Smooth muscle cell of the brain vasculature (primary cell): Measurements from ENCODE around the gene HS3ST1.

Experiments used
- DNase-seq: peaks from one replicate; pipeline ENCODE4 v3.0.0-alpha.2; 2012; ENCODE audit warnings: low read depth, low spot score

The HS3ST1 gene

GRCh38 chr4:11435557-11435956 is 6.9 kb upstream of the HS3ST1 start:
- DNase-seq = no peak

- no peak for DNase-seq
Measured at GRCh38 chr4:11431111-11431510, 2.4 kb upstream of the HS3ST1 start.

- no peak for DNase-seq
Measured at GRCh38 chr4:11430536-11430935, 1.8 kb upstream of the HS3ST1 start.

DNA sequence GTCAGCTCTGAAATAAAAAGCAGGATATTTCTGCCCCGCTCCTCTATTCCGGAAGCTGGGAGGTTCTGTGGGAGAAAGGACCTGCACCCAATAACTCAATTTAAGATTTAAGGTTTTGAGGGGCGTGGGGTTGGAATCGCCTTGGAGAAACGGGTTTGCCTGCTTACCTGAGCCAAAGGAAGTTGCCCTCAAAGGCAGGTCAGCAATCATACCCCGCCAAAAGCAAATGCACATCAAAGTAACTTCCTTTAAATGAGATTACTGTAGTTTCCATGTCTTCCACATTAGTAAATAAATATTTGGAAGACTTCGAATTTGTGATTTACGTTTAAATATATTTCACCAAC is 978 bp upstream of the HS3ST1 start:
- DNase-seq = no peak

GRCh38 chr4:11428899-11429698 is 405 bp upstream of the HS3ST1 start:
- DNase-seq = peak; percentile 18

GRCh38 chr4:11427121-11427996 is 1.3 kb downstream of the HS3ST1 start:
- no peak for DNase-seq

DNA sequence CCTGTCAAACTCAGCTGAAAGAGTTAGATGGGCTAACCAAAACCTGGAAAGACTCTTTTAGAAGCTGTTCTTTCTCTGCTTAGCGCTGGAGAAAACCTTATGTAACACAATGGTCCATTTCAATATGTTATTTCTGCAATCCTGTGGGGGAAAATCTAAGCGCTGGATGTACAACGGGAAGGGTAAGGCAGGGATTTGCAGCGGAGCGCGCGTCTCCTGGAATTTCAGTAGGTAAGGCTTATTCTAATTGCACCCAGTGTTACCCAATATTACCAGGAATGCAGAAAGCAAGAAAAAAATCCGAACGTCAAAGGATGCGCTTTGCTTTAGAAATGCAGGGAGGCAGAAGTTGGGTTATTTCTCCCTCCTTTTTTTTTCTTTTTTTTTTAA is 2.0 kb downstream of the HS3ST1 start:
- DNase-seq = no peak

DNA sequence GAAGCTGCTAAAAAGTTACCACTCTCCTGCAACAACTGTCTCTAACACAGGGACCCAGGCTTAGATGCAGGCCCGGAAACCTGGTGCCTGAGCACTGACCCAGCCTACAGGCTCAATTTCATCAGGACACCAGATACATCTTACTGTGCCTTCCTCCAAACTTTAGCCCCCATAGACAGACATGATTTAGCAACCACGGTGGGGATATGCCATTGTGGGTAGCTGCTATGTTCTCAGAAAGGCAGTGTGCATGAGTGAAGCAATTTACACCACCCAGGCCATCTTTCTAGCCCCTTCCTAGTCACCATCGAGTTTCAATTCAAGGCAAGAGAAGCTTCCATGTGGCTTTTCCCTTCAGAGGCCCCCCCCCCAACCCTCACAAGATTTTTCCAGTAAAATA is 2.7 kb downstream of the HS3ST1 start:
- DNase-seq = no peak

DNA sequence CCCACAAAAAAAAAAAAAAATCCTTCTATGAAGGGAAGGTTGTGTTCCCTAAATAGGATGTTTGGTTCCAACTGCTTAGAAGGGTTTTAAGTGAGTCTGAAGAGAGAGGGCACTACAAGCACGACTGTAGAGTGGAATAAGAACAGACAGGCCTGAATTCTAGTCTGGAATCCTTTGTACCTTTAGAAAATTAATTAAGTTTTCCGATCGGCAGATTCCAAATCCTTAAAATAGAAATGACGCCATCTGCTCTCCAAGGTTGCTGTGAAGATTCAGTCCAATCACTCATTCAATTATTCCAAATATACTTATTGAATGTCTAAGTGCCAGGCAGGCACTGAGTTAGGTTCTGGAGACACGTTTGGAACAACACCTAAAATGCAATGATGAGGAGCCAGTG is 3.8 kb downstream of the HS3ST1 start:
- no peak for DNase-seq

DNA sequence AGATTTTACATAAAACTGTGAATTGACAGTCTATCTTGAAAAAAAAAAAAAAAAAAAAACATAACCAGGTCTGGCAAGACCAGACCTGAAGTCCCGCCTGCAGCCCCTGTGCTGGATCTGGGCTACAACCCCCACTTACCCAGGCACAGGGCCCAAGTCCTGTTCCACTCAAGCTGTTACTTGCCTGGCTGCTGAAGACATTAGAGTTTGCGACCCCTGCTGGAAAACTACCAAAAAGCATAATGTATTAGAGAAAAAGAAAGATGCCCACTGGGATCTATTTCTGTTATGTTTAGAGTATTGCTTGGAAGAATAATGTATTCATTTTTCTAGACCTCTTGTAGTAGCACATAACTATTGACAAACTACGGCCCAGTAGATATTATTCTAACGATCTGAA is 4.7 kb downstream of the HS3ST1 start:
- peak; percentile 33 for DNase-seq

DNA sequence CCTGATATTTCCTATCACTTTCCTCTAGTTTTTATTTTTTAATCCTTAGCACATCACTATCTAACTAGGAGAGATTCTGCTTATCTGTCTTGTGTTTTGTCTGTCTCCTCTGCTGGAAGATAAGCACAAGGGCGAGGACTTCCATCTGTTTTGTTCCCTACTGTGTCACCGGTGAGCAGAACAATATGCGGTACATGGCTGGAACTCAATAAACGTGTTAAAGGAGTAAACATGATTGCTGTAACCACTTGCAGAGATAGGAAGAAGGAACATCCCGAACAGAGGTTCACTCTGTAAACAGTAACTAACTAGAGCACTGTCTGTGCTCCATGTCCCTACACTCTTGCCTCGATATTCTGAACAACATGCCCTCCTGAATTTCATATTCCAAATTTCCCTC is 5.2 kb downstream of the HS3ST1 start:
- DNase-seq = no peak

GRCh38 chr4:11421116-11421515 is 7.6 kb downstream of the HS3ST1 start:
- no peak for DNase-seq

DNA sequence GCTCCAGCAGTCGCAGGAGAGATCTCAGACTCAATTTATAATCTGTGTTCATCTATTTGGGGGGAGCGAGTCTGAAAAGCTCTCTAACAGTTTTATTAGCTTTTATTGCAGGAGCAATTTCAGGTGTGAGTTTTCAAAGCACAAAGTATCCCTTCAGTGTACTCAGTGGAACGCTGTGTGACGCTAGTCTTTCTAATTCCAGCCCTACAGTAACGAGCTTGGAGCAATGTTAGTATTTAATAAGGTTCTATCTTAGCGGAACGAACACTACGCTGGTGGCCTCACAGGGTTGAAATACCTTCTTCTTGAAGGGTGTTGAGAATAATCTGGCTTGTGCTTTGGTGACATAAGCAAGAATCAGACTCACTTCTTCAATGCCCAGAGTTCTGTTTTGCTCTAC is 8.4 kb downstream of the HS3ST1 start:
- no peak for DNase-seq

DNA sequence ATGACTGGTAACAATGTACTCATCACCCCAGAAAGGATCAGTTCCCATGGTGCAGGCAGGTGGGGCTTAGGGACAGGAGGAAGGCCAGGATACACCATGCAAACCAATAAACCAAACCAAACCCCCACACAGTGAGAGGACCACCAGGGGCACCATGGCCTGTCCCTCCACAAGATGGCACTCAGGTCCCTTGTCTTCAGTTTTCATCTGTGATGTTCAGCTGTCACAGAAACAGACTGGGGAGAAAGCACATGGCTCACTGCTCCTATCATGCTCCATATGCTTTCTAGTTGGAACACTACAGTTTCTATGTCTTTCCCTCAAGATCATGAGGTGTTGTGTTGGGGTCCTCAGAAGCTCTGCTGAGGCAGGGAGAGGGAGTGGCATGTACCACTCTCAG is 10.1 kb downstream of the HS3ST1 start:
- DNase-seq = no peak

DNA sequence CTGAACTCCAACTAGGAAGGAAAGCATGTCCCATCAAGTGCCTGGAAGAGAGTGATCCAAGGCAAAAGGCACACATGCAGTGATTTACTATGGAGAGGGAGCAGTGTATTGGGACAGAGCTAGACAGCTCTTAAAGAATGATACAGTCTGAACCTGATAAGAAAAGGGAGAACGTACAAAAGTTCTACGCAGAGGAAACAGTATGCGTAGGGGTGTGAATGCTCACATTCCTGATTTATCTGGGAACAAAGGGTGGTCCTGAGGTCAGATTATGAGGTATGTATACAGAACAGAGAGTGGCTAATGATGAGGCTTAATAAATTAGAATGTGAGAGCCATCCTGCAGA is 12.0 kb downstream of the HS3ST1 start:
- no peak for DNase-seq

DNA sequence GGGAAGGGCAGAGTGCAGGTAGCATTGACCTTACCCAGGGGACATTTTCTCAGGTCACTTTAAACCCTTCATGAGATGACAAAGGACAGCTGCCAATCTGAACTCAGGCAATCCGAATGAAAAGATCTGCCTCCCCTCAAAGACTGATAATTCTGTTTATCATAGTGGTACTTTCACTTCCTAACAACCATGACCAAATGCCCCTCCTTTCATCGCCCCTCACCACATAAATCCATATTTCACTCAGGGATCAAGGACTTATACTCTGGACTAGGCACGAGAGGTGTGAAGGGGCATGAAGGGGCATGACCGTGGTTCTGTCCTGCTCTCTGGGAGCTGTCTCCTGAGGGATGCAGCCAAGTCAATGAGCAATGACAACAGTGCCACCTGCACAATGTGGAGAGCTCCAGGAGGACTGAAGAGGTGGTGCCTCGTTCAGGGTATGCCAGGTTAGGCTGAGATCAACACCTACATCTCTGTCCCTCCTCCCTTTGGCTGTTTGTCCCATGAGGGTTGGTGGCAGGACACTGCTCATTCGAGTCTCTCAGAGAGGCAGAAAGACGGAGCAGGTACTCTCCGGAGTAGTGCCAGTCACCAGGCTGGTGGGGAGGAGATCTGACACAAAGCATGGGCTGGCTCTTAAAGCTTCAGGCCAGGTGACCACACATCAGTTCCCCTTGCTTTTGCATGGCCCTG is 12.5 kb downstream of the HS3ST1 start:
- DNase-seq = no peak

GRCh38 chr4:11415409-11416070 is 13.2 kb downstream of the HS3ST1 start:
- DNase-seq = no peak

DNA sequence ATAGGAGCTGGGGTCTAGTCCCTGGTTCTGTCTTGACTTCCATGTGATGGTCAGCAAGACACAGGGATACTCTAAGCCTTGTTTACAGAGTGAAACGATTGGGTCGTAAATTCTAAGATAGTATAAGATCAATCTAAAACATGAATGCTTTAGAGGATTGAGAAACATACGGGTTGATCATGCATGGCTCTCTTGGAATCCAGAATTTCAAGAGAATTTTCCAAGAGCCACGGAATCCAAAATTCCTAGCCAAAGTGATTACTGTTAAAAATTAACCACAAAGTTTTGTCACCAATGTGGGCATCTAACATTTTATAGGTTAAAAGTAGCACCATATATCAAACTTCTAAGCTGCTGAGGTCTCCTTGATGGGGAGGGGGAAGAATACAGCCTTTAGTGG is 16.5 kb downstream of the HS3ST1 start:
- DNase-seq = no peak

GRCh38 chr4:11409632-11410031 is 19.1 kb downstream of the HS3ST1 start:
- no peak for DNase-seq

GRCh38 chr4:11408233-11408967 is 20.3 kb downstream of the HS3ST1 start:
- no peak for DNase-seq

- no peak for DNase-seq
Measured at GRCh38 chr4:11407551-11407950, 21.1 kb downstream of the HS3ST1 start.
